ENCODE data around the gene KLF15. TPM values are rescaled to one million over a fixed set of nuclear protein-coding genes. Genes with fewer than 3 reads are reported as not detected.

KLF15 gene
- total RNA-seq, 2 experiments from 2014 or later: 0.32 to 0.53 TPM

DNA sequence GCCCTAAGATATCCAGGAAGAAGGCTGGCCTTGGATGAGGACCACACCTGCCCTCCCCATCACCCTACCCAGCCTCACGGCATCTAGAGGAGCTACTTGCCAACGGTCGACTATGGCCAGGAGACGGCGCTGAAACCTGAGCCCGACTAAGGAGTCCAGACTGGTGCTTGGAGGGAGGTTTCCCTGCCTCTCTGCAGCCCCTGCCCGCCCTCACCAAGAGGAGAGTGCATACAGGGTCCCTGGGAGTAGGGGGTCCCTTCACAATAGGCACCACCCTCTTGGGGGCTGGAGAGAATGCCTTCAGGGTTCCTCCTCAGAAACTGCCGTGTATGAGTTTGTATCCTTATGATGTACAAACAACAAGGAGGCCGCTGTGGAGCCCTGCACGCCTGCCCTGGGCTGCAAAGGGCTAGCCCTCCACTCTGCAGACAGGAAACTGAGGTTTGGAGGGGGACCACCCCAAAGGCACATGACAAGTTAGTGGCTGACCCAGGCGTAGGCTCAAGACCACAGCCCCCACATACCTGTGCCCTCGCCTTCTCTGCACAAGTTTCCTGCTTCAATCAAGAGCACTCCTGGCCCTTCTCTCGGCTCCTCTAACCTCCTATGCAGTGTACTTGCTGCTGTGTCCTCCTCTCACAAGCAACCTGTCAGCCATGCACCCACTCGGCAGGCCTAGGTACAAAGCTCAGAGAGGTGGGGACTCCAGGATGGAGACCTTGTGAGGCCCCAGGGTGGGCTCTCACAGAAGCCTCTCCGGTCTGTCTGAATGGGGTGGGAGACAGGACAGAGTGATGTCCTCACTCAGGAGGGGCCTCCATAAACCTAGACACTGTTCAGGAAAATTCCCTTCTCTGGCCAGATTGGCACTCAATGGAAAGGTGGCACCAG, 7.4 kb downstream of the KLF15 start:
- CTCF ChIA-PET: no interaction called here
- no peaks in the 10 kb centered on the region for H3K36me3 Mint-ChIP-seq (ENCODE audit: low read depth)
- DNase-seq (no peak), ATAC-seq (no peak)
- POLR2A ChIA-PET: interaction anchor here (0.6 kb wide), 1 partner anchor 8 kb away, joined by 5 read pairs; no protein-coding TSS in a partner anchor
- H3K27ac Mint-ChIP-seq: no peak overlapping the region
- H3K4me1 Mint-ChIP-seq: no peaks in the 10 kb centered on the region
- no peak overlapping the region for H3K4me3 Mint-ChIP-seq
- H3K27me3 Mint-ChIP-seq: no peaks in the 10 kb centered on the region
- no peaks in the 10 kb centered on the region for H3K9me3 Mint-ChIP-seq (ENCODE audit: low read depth)
- intact Hi-C loops (cut with DNase I, micrococcal nuclease): loop anchor here in 1 of 2 experiments (10.0 kb wide), 1 partner anchor 1605 kb away; no protein-coding TSS in a partner anchor

DNA sequence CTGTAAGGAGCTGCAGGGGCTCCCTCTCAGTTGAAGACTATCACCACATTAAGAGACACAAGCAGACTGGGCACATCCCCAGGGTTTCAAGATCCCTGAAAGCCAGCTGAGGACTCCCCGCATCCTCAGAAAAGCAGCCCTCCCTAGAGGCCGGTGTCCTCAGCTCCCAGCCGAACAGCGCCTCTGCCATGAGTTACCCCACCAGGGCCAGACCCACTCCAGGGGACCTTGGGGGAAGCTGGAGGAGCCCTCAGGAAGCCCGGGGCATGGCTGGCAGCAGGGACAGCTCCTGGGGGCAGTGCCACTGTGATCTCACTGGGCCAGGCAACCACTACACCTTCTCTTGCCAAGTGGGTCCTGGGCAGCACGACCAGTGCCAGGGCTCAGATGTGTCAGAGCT, 8.1 kb downstream of the KLF15 start:
- H3K4me3 Mint-ChIP-seq: no peak overlapping the region

DNA sequence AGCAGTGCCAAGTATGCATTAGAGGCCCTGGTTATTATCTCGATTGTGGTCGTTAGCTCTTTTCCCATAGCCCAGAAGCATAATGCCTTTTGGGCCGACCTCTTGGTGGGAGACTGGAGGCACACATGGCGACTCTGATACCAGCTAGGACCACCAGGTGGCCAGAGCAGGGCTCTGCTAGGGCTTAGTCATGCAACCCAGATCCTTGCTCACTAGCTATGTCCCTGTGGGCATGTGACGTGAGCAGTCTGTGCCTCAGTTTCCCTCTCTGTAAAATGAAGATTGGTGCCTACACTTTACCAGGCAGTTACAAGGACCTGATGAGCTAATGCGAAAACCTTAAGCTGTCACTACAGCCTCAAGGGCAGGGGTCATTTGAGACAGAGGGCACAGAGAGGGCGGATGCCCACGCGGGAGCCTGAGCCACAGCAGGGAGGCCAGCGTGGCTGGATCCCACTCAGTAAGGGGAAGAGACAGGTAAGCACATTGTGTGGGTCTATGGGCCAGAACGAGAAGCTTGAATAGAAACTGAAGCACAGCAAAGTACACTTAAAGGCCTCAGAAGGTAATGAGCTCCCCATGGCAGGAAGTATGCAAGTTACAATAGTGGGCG, 8.8 kb downstream of the KLF15 start:
- CTCF ChIA-PET: interaction anchor here (0.6 kb wide), 1 partner anchor 30 kb away, joined by 3 read pairs; no protein-coding TSS in a partner anchor
- no peak overlapping the region for H3K4me3 Mint-ChIP-seq
- H3K9me3 Mint-ChIP-seq (ENCODE audit: low read depth): no peaks in the 10 kb centered on the region
- no peak for ATAC-seq
- no peak for DNase-seq
- intact Hi-C loops (cut with DNase I, micrococcal nuclease): no loop called here
- no peak overlapping the region for H3K27ac Mint-ChIP-seq
- H3K27me3 Mint-ChIP-seq: no peaks in the 10 kb centered on the region
- POLR2A ChIA-PET: no interaction called here
- H3K4me1 Mint-ChIP-seq: no peaks in the 10 kb centered on the region
- no peaks in the 10 kb centered on the region for H3K36me3 Mint-ChIP-seq (ENCODE audit: low read depth)

More for the DNA sequence above, 8.1 kb downstream of the KLF15 start:
- CTCF ChIA-PET: no interaction called here
- Mint-ChIP-seq H3K27ac (no peak overlapping the region), H3K27me3 (no peaks in the 10 kb centered on the region), H3K9me3 (ENCODE audit: low read depth) (no peaks in the 10 kb centered on the region), H3K36me3 (ENCODE audit: low read depth) (no peaks in the 10 kb centered on the region), H3K4me1 (no peaks in the 10 kb centered on the region)
- POLR2A ChIA-PET: interaction anchor here (0.6 kb wide), 1 partner anchor 9 kb away, joined by 5 read pairs; no protein-coding TSS in a partner anchor
- DNase-seq: no peak
- intact Hi-C loops (cut with DNase I, micrococcal nuclease): no loop called here
- ATAC-seq: no peak

DNA sequence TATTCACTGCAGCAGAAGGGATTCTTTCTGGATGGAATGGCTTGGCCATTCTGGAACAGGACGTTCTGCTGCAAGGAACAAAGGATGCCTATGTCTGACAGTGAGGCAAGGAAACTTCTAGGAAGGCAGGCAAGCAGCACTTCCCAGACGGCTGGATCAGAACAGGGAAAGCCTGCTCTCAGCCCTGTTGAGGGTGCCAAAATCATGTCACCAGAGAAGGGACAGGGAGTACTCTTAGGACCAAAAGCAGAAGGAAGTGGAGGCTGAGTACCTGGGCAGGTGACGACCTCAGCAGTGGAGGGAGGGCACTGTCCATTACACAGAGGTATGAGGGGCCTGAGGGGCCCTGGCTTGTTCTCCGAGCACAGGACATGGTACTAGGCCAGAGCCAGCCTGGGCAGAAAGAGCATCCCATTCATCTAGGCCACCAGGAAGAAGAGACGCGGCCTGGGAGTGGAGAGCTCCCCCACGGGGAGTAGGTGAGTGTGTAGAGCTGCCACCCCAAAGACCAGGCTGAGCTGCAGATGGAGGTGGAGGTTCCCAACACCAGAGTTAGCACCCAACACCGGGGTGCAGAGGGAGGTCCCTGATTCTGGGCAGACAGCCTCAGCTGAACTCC, 9.6 kb downstream of the KLF15 start:
- Mint-ChIP-seq H3K27ac (no peak overlapping the region), H3K27me3 (no peaks in the 10 kb centered on the region), H3K4me1 (no peaks in the 10 kb centered on the region), H3K36me3 (ENCODE audit: low read depth) (no peaks in the 10 kb centered on the region), H3K4me3 (no peak overlapping the region), H3K9me3 (ENCODE audit: low read depth) (no peaks in the 10 kb centered on the region)
- intact Hi-C loops (cut with DNase I, micrococcal nuclease): no loop called here
- ATAC-seq (no peak), DNase-seq (no peak)
- ChIA-PET CTCF (interaction anchor here (0.6 kb wide), 1 partner anchor 31 kb away, joined by 3 read pairs; no protein-coding TSS in a partner anchor), POLR2A (no interaction called here)

DNA sequence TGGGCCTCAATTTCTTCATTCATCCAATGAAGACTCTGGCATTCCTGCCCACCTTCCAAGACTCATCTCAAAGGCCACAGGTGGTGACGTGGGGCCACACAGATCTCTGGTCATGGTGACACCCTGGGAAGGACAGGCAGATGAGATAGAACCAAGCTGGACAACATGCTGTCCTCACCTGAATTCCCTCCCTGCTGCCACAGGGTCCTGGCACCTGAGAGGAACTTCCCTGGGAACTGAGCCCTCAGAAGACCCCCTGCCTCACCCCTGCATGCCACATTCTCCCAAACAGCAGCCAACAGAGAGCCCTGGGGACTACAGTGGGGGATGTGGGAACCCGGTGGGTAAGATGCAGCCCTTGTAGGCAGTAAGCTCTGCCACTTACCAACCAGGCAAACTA, 10.7 kb downstream of the KLF15 start:
- Mint-ChIP-seq H3K36me3 (ENCODE audit: low read depth) (no peaks in the 10 kb centered on the region), H3K4me1 (no peaks in the 10 kb centered on the region), H3K27ac (no peak overlapping the region), H3K9me3 (ENCODE audit: low read depth) (no peaks in the 10 kb centered on the region), H3K4me3 (no peak overlapping the region), H3K27me3 (no peaks in the 10 kb centered on the region)
- ATAC-seq (no peak), DNase-seq (no peak)
- CTCF ChIA-PET: interaction anchor here (0.5 to 0.7 kb wide), 2 partner anchors 11 to 102 kb away, joined by 3 to 4 read pairs; partner anchors contain the start of gene KLF15
- POLR2A ChIA-PET: no interaction called here
- intact Hi-C loops (cut with DNase I, micrococcal nuclease): no loop called here

DNA sequence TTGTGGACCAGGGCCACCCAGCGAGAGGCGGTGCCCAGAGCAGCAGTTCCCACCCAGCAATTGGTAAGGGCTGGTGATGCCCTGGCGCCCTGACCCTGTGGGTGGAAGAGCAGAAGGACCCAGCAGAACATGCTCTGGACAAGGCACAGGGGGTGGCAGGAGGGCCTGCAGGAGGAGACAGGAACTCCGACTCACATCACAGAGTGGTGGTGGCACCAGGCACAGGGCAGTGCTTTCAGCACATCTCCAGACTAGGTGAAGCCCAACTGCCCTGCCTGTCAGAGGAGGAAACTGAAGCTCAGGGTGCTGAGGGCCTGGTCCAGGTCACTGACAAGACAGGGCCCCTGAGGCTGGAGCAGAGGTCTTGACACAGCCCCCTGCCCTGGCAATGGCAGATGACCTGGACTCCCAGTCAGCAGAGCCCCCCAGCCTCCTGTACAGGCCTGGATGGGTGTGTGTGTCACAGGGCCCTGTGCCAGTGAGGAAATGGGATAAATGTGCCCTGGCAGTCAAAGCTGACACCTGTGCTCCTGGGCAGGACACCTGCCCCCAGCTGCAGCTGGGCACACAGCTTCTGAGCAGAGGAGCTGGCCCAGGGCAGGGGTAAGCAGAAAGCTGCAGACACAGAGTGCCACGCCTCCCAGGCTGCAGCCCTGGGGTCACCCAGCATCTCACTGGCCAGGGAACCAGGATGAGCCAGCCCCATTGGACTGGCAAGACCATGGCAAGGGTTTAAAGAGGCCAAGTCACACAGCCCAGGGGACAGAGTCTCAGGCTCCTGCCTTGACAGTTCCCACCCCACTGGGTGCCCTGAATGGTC, 11.4 kb downstream of the KLF15 start:
- Mint-ChIP-seq H3K27ac (no peak overlapping the region), H3K36me3 (ENCODE audit: low read depth) (no peaks in the 10 kb centered on the region), H3K9me3 (ENCODE audit: low read depth) (no peaks in the 10 kb centered on the region), H3K4me3 (no peak overlapping the region), H3K27me3 (no peaks in the 10 kb centered on the region), H3K4me1 (no peaks in the 10 kb centered on the region)
- intact Hi-C loops (cut with DNase I, micrococcal nuclease): no loop called here
- ChIA-PET CTCF (interaction anchor here (0.5 kb wide), 1 partner anchor 12 kb away, joined by 4 read pairs; the partner anchor contains the start of gene KLF15), POLR2A (no interaction called here)
- DNase-seq (no peak), ATAC-seq (no peak)

GRCh38 chr3:126345231-126345630, 12.0 kb downstream of the KLF15 start:
- intact Hi-C loops (cut with DNase I, micrococcal nuclease): no loop called here
- H3K9me3 Mint-ChIP-seq (ENCODE audit: low read depth): no peaks in the 10 kb centered on the region
- H3K4me1 Mint-ChIP-seq: no peaks in the 10 kb centered on the region
- DNase-seq: no peak
- ChIA-PET POLR2A (no interaction called here), CTCF (no interaction called here)
- H3K4me3 Mint-ChIP-seq: no peak overlapping the region
- no peaks in the 10 kb centered on the region for H3K27me3 Mint-ChIP-seq
- no peaks in the 10 kb centered on the region for H3K36me3 Mint-ChIP-seq (ENCODE audit: low read depth)
- ATAC-seq: no peak
- no peak overlapping the region for H3K27ac Mint-ChIP-seq

- Mint-ChIP-seq H3K27ac (no peak overlapping the region), H3K36me3 (ENCODE audit: low read depth) (no peaks in the 10 kb centered on the region), H3K27me3 (no peaks in the 10 kb centered on the region), H3K4me1 (no peaks in the 10 kb centered on the region), H3K4me3 (no peak overlapping the region), H3K9me3 (ENCODE audit: low read depth) (no peaks in the 10 kb centered on the region)
- ChIA-PET POLR2A (no interaction called here), CTCF (no interaction called here)
- DNase-seq: no peak
- ATAC-seq: no peak
- intact Hi-C loops (cut with DNase I, micrococcal nuclease): no loop called here
Observed at GRCh38 chr3:126344380-126345041, 12.7 kb downstream of the KLF15 start.

GRCh38 chr3:126343649-126344035, 13.6 kb downstream of the KLF15 start:
- DNase-seq: no peak
- H3K27ac Mint-ChIP-seq: no peak overlapping the region
- peaks cover 2% of the 10 kb centered on the region for H3K27me3 Mint-ChIP-seq
- no peak for ATAC-seq
- H3K9me3 Mint-ChIP-seq (ENCODE audit: low read depth): no peaks in the 10 kb centered on the region
- H3K4me3 Mint-ChIP-seq: no peak overlapping the region
- CTCF ChIA-PET: no interaction called here
- no peaks in the 10 kb centered on the region for H3K36me3 Mint-ChIP-seq (ENCODE audit: low read depth)
- POLR2A ChIA-PET: interaction anchor here (0.6 kb wide), 1 partner anchor 147 kb away, joined by 3 read pairs; no protein-coding TSS in a partner anchor
- intact Hi-C loops (cut with DNase I, micrococcal nuclease): no loop called here
- no peaks in the 10 kb centered on the region for H3K4me1 Mint-ChIP-seq

DNA sequence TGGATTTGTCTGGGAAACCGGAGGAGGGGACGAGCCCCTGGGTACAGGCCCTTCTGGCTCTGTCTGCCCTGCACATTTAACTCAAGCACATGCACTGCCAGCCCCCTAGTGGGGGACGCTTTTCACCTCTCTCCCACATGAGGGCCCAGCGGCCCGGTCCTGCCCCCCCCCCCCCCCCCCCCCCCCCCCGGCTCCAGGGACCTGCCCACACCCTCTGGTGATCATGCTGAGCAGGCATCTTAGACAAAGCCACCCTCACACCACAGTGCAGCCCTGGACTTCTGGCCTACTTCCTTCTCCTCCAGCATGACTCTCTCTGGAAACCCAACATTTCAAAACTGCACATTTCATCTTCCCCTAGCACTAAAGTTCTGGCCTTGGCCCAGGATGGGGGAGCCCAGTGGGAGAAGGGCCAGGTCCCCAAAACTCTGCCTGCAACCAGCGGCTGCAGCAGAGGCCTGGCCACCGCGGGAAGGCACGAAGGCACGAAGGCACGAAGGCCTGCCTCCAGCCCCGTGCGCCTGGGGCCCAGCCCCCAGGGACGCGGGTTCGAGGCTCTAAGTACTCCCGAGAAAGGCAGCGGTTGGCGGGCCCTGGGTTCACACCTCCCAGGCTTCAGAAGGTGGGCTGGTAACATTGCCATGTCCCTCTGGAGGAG, 14.1 kb downstream of the KLF15 start:
- DNase-seq: no peak
- Mint-ChIP-seq H3K4me3 (no peak overlapping the region), H3K36me3 (ENCODE audit: low read depth) (no peaks in the 10 kb centered on the region), H3K27me3 (peaks cover 4% of the 10 kb centered on the region), H3K9me3 (ENCODE audit: low read depth) (no peaks in the 10 kb centered on the region), H3K4me1 (no peaks in the 10 kb centered on the region), H3K27ac (no peak overlapping the region)
- ATAC-seq: no peak
- intact Hi-C loops (cut with DNase I, micrococcal nuclease): no loop called here
- ChIA-PET POLR2A (no interaction called here), CTCF (no interaction called here)
